Measurements from ENCODE around the gene MMP28. TPM values are rescaled to one million over a fixed set of nuclear protein-coding genes. Genes with fewer than 3 reads are reported as not detected.

Gene MMP28
- total RNA-seq, 4 donors from 2014 or later, result 2.9 to 58.4 (median 11.0) TPM

DNA sequence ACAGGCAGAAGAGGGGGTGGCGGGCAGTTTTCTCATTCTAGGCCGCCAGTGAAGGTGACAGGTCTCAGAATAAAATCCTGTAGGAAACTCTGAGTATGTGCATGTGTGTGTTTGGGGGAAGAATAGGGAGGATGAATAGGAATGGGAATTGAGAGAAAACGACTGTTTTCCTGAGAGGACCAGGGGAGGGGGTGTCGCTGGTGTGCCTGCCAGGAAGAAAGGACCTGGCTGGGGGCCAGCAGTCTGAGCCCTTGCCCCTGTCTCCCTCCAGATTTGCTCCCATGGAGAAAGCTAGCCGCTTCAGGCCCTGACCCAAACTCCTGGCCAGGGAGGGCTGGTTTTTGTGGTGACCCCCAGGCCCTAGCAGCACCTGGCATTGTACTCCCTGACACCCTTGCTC lies 20.4 kb downstream of the MMP28 start:
- H3K27ac ChIP-seq, result peak overlapping the region; percentile 67 to 75
- no peak for DNase-seq
- TF ChIP-seq, protein P1, sequence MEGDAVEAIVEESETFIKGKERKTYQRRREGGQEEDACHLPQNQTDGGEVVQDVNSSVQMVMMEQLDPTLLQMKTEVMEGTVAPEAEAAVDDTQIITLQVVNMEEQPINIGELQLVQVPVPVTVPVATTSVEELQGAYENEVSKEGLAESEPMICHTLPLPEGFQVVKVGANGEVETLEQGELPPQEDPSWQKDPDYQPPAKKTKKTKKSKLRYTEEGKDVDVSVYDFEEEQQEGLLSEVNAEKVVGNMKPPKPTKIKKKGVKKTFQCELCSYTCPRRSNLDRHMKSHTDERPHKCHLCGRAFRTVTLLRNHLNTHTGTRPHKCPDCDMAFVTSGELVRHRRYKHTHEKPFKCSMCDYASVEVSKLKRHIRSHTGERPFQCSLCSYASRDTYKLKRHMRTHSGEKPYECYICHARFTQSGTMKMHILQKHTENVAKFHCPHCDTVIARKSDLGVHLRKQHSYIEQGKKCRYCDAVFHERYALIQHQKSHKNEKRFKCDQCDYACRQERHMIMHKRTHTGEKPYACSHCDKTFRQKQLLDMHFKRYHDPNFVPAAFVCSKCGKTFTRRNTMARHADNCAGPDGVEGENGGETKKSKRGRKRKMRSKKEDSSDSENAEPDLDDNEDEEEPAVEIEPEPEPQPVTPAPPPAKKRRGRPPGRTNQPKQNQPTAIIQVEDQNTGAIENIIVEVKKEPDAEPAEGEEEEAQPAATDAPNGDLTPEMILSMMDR (IDR thresholded peaks at IDR 0.05), result no peak
- TF ChIP-seq POLR2A (IDR thresholded peaks at IDR 0.05), result no peak
- H3K9me3 ChIP-seq, result no peaks in the 10 kb centered on the region
- no peaks in the 10 kb centered on the region for H3K36me3 ChIP-seq
- intact Hi-C loops (cut with DNase I; ENCODE audit: low total_unique reads), result no loop called here
- H3K4me3 ChIP-seq, result no peak overlapping the region
- peaks cover 0 to 4% of the 10 kb centered on the region in 2 donors for H3K4me1 ChIP-seq
- H3K27me3 ChIP-seq, result no peaks in the 10 kb centered on the region

- Histone ChIP-seq H3K27me3 (no peaks in the 10 kb centered on the region), H3K4me3 (no peak overlapping the region), H3K4me1 (peaks cover 0 to 4% of the 10 kb centered on the region in 2 donors), H3K9me3 (no peaks in the 10 kb centered on the region), H3K36me3 (no peaks in the 10 kb centered on the region), H3K27ac (peak overlapping the region; percentile 67 to 75)
- TF ChIP-seq, protein P1 (IDR thresholded peaks at IDR 0.05), result no peak
- TF ChIP-seq POLR2A (IDR thresholded peaks at IDR 0.05), result no peak
- DNase-seq, result peak; percentile 63 to 73
- intact Hi-C loops (cut with DNase I; ENCODE audit: low total_unique reads), result no loop called here
Measured at GRCh38 chr17:35774499-35774898, 20.9 kb downstream of the MMP28 start.

DNA sequence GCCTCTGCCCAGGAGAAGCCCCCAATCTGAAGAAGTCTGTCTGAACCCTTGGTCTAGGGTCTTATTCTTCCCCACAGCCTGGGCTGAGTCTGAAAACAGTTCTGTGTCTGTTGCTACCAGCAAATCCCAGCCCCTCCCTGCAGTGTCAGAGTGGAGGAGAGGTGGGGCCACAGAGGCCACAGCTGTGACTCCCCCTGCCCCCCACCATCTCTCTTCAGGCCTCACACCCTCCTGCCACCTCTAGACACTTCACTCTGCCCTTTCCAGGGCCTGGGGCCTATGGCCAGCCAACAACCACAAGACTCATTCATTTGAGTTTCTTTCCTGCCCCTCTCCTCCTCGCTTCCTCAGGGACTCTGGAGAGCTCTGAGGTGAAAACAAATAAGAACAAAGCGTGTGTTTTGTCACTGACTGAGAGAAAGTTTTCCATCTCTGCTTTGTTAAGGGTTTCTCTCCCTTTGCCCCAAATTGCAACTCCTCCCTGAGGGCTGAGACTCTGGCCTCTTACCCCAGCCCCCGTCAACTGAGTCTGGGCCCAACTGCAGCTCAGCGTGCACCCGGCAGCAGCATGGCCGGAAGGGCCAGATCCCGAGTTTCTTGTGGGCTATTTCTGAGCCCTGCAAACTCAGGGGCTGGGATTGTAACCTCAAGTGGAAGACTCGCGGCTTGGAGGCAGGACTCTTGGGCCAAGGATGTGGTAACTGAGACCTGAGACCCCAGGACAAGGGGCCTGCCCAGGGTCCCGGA lies 21.6 kb downstream of the MMP28 start:
- no peak for DNase-seq
- H3K9me3 ChIP-seq, result no peaks in the 10 kb centered on the region
- H3K27me3 ChIP-seq, result no peaks in the 10 kb centered on the region
- H3K4me3 ChIP-seq, result no peak overlapping the region
- H3K36me3 ChIP-seq, result no peaks in the 10 kb centered on the region
- TF ChIP-seq POLR2A (IDR thresholded peaks at IDR 0.05), result no peak
- TF ChIP-seq, protein P1 (IDR thresholded peaks at IDR 0.05), result no peak
- peaks cover 0 to 4% of the 10 kb centered on the region in 2 donors for H3K4me1 ChIP-seq
- intact Hi-C loops (cut with DNase I; ENCODE audit: low total_unique reads), result no loop called here
- peak overlapping the region; percentile 67 to 75 for H3K27ac ChIP-seq

GRCh38 chr17:35773129-35773528 lies 22.3 kb downstream of the MMP28 start:
- intact Hi-C loops (cut with DNase I; ENCODE audit: low total_unique reads), result no loop called here
- Histone ChIP-seq H3K9me3 (no peaks in the 10 kb centered on the region), H3K4me3 (no peak overlapping the region), H3K27me3 (no peaks in the 10 kb centered on the region), H3K4me1 (peaks cover 0 to 4% of the 10 kb centered on the region in 2 donors), H3K36me3 (no peaks in the 10 kb centered on the region), H3K27ac (peak overlapping the region; percentile 67 to 75)
- no peak for DNase-seq
- TF ChIP-seq, protein P1 (IDR thresholded peaks at IDR 0.05), result no peak
- TF ChIP-seq POLR2A (IDR thresholded peaks at IDR 0.05), result no peak

DNA sequence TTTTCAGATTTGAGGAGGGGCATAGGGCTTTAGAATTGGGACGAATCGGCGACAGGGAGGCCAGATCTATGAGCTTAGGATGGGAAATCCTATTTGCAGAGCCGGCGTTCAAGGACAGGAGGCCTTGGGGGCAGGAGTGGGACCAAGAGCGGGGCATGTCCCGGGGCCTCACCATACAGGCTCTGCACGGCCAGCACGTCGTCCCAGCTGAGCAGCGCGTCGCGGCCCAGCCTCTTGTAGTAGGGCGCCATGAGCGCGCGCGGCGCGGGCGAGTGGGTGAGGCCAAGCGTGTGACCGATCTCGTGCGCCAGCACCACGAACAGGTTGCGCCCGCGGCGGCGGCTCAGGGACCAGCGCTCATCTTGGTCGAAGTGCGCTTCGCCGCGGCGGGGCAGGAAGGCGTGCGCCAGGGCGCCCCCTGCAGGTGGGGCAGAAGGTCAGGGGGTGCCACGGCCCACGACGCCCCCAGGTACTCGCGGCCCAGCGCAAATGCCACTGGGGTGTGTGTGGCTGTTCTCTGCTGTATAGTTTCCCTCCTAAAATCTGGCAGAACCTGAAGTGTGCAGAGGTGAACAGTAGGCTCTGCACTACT lies 25.4 kb downstream of the MMP28 start:
- no peaks in the 10 kb centered on the region for H3K27me3 ChIP-seq
- H3K4me1 ChIP-seq, result peaks cover 0 to under 1% of the 10 kb centered on the region in 2 donors
- no peak overlapping the region for H3K27ac ChIP-seq
- intact Hi-C loops (cut with DNase I; ENCODE audit: low total_unique reads), result loop anchor here (5.0 kb wide), 1 partner anchor 37 kb away; the partner anchor contains the start of gene TAF15
- TF ChIP-seq, protein P1 (IDR thresholded peaks at IDR 0.05), result no peak
- no peak for TF ChIP-seq POLR2A (IDR thresholded peaks at IDR 0.05)
- no peak for DNase-seq
- no peaks in the 10 kb centered on the region for H3K36me3 ChIP-seq
- H3K4me3 ChIP-seq, result no peak overlapping the region
- no peaks in the 10 kb centered on the region for H3K9me3 ChIP-seq
